Measurements from ENCODE around the gene LRRC4B. TPM values are rescaled to one million over a fixed set of nuclear protein-coding genes. Genes with fewer than 3 reads are reported as not detected.

Gene LRRC4B
- total and polyA plus RNA-seq, 2 of the 13 experiments (the other 11 are each of a cell fraction or from before 2014, with no cell fraction given), result not detected

DNA sequence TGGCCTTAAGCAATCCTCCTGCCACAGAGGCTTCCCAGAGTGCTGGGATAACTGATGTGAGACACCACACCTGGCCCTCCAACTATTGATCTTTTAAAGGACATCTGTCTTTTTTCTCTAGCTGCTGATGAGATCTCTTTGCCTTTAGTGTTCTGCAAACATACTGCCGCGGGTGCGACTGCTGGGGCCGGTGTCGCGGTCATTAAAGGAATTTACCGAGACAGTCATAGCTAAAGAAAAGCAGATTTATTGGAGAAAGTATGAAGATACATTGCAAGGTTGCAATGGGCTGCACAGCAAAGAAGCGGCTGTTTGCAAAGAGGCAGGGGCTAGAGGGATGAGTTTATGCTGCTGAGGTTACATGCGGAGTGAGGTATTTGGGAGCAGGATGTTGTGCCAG lies 31.2 kb upstream of the LRRC4B start (continued):
- TF ChIP-seq, protein P1, sequence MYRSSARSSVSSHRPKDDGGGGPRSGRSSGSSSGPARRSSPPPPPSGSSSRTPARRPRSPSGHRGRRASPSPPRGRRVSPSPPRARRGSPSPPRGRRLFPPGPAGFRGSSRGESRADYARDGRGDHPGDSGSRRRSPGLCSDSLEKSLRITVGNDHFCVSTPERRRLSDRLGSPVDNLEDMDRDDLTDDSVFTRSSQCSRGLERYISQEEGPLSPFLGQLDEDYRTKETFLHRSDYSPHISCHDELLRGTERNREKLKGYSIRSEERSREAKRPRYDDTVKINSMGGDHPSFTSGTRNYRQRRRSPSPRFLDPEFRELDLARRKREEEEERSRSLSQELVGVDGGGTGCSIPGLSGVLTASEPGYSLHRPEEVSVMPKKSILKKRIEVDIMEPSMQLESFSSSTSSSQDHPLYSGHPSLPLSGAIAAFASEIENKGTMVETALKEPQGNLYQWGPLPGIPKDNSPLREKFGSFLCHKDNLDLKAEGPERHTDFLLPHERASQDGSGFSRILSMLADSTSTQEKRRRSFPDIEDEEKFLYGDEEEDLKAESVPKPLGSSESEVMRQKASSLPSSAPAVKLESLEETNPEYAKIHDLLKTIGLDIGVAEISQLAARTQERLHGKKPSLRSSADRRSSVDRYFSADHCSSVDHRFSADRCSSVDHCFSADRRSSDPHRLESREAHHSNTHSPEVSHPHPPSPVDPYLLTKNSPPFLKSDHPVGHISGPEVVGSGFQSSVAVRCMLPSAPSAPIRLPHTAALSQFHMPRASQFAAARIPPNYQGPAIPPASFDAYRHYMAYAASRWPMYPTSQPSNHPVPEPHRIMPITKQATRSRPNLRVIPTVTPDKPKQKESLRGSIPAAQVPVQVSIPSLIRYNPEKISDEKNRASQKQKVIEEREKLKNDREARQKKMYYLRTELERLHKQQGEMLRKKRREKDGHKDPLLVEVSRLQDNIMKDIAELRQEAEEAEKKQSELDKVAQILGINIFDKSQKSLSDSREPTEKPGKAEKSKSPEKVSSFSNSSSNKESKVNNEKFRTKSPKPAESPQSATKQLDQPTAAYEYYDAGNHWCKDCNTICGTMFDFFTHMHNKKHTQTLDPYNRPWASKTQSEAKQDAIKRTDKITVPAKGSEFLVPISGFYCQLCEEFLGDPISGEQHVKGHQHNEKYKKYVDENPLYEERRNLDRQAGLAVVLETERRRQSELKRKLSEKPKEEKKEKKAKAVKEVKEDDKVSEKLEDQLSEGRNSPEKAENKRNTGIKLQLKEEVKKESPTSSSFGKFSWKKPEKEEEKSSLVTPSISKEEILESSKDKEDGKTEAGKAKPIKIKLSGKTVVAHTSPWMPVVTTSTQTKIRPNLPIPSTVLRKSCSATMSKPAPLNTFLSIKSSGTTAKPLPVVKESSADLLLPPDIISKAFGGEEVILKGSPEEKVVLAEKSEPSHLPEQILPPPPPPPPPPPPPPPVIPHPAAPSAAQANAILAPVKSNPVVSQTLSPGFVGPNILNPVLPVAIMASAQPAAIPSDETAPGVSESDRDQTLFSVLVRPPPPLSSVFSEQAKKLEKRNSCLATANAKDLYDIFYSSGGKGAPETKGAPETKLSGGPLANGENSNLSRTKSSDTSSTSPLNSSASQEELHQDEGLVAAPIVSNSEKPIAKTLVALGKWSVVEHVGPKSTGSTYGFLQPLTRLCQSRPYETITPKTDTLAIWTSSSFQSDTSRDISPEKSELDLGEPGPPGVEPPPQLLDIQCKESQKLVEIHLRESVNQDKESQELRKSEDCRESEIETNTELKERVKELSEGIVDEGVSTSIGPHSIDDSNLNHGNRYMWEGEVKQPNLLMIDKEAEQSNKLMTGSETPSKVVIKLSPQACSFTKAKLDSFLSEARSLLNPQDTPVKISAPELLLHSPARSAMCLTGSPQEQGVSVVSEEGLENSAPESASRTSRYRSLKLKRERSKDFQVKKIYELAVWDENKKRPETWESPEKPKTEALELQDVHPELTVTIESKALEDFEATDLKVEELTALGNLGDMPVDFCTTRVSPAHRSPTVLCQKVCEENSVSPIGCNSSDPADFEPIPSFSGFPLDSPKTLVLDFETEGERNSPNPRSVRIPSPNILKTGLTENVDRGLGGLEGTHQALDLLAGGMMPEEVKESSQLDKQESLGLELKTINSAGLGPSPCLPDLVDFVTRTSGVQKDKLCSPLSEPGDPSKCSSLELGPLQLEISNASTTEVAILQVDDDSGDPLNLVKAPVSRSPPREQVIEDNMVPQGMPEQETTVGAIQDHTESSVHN (CRISPR knock-in tag; IDR thresholded peaks at IDR 0.05), result no peak
- no peak for TF ChIP-seq ZNF766 (CRISPR knock-in tag; IDR thresholded peaks at IDR 0.05; ENCODE audit: borderline replicate concordance)
- TF ChIP-seq REL (CRISPR knock-in tag; conservative IDR thresholded peaks at IDR 0.05), result no peak
- TF ChIP-seq ZNF251 (CRISPR knock-in tag; IDR thresholded peaks at IDR 0.05), result no peak
- TF ChIP-seq RARG (CRISPR knock-in tag; IDR thresholded peaks at IDR 0.05; ENCODE audit: low read depth), result no peak
- no peak for TF ChIP-seq ZNF569 (CRISPR knock-in tag; IDR thresholded peaks at IDR 0.05; ENCODE audit: borderline replicate concordance)
- TF ChIP-seq ZNF563 (CRISPR knock-in tag; IDR thresholded peaks at IDR 0.05), result no peak

Measured in HepG2 (cell line).